ENCODE data around the gene NUDC.

The NUDC gene

GRCh38 chr1:26951216-26951615 is 29.7 kb downstream of the NUDC start:
- DNase-seq (ENCODE audit: low read depth in 2 of 2) = no peak

DNA sequence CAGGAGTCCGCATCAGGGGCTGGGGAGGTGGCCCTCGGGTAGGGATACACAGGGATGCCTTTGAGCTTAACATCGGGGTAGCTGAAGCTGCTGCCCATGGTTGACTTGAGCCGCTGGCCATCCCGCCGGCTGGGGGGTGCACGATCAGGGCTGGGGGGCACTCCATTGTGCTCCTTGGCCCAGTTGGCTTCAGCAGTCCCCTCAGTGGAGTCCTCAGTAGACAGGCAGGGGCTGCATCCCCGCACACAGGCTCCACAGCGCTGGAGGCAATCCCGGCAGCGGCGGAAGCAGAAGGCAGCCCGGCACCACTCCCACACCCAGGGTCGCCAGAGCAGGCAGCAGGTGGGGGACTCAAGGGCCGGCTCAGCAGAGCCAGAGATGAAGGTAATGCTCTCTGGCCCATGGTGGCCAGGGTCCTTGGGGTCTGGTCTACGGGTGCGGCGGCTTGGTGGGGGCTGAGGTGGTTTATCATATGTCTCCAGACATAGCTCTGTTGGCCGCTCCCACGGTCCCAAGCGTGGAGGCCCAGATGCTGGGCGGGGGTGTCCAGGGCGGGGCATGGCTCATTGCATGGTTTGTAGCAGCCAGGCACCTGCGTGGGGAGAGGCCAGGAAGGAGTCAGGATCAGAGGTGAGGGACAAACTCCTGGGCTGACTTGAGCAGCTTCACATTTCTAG is 30.4 kb downstream of the NUDC start:
- DNase-seq (ENCODE audit: low read depth in 2 of 2) = no peak

DNA sequence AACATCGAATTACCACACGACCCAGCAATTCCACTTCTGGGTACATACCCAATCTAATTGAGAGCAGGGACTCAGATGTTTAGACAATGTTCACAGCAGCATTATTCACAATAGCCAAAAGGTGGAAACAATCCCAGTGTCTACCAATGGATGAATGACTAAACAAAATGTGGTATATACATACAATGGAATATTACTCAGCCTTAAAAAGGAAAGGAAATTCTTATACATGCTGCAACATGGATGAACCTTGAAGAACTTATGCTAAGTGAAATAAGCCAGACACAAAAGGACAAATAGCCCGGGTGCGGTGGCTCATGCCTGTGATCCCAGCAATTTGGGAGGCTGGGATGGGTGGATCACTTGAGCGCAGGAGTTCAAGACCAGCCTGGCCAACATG is 31.8 kb downstream of the NUDC start:
- DNase-seq (ENCODE audit: low read depth in 2 of 2) = no peak

GRCh38 chr1:26956321-26956720 is 34.8 kb downstream of the NUDC start:
- no peak for DNase-seq (ENCODE audit: low read depth in 2 of 2)

DNA sequence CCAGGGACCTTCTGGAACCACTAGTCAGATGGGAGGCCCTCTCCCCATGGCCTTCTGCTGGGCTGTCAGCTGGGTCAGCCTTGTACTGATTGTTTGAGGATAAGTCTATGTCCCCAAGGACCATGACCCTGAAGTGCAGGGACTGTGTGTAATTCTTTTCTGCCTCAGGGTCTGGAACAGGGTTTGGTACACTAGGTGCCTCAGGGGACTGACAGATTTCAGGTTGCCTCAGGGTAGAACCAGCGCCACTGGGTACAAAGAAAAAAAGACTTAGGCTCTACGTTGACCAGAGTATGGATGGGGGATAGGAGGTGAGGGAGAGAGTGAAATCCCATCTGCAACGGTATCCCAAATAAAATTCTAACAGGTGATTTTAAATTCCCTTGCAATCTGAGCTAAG is 35.8 kb downstream of the NUDC start:
- no peak for DNase-seq (ENCODE audit: low read depth in 2 of 2)

- no peak for DNase-seq (ENCODE audit: low read depth in 2 of 2)
These were observed 37.7 kb downstream of the NUDC start for GRCh38 chr1:26959270-26959669.

DNA sequence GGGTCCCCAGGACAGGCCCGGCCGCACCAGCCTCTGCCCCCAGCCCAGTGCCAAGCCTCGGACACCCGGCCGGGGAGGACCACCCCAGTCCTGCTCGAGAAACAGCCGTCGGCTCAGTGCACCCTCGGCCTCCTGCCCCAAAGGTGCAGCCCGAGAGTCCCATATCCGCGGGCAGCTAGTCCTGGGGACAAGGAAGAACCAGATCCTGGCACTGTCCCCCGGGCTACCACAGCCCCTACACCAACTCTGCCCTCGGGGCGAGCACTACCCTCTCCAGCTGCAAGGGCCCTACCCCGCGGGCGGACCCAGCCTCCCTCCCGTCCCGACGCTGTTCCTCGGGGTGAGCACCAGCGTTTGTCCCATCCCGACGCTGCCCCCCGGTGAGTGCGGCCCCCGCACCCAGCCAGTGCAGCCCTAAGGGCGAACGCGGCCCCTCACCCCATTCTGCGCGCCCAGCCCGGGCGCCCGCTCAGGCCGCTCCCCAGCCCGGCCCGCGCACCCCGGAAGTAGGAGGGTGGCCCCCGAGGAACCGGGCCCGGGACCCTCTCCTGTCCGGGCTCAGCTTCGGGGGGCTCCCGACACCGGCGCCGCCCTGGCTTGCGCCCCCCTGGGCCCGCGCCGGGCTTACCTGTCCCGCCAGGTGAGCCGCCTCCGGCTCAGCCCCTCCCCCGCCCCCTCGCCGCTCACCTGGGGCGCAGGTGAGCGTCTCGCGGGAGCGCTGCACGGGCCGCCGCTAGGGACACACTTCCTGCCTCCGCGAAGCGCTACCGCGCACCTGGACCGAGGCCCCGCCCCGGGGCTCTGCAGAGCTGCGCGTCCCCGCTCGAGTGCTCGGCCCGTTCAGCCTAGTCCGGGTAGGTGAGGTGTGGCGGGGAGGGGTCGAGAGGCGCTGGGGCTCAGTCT is 38.4 kb downstream of the NUDC start, which contains the start of gene KDF1:
Gene KDF1, minus strand, starts transcription at position 747 of the 903 bp plus-strand sequence. CDS start 8,088 bp downstream, outside the sequence.
- DNase-seq (ENCODE audit: low read depth in 2 of 2) = no peak

DNA sequence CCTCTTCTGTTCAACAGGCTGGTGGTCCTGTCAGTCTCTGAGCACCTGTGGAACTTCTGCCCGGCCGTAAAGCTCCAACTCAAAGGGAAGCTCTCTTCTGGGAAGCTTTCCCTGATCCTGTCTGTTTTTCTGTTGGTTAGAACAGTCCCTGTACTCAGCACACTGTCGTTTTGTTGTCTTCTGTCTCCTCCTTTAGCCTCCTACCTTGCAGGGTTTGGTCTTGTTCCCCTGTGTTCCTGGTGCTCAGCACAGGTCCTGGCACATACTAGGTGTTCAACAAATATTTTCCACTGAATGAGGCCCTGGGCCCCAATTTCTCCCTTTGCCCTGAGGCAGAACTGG is 39.1 kb downstream of the NUDC start:
- DNase-seq (ENCODE audit: low read depth in 2 of 2) = no peak

GRCh38 chr1:26961826-26962225 is 40.3 kb downstream of the NUDC start:
- no peak for DNase-seq (ENCODE audit: low read depth in 2 of 2)

- no peak for DNase-seq (ENCODE audit: low read depth in 2 of 2)
These were observed 43.7 kb downstream of the NUDC start for GRCh38 chr1:26965213-26965612.

GRCh38 chr1:26965628-26966027 is 44.1 kb downstream of the NUDC start:
- no peak for DNase-seq (ENCODE audit: low read depth in 2 of 2)

DNA sequence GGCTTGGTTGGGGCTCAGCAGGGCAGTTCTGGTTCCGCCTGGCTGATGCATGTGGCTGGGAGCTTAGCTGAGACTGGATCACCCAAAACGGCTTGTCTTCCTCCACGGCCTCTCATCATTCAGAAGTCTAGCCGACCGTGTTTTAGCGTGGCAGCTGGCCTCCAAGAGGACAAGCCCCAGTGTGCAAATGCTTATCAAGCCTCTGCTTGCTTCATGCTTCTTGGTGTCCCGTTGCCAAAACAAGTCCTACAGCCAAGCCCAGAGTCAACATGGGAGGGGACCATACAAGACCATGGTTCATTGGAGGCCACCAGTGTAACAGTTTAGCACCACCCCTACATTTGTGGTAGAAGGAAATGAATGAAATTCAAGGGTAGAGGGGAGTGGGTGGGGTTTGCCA is 49.3 kb downstream of the NUDC start:
- no peak for DNase-seq (ENCODE audit: low read depth in 2 of 2)

- no peak for DNase-seq (ENCODE audit: low read depth in 2 of 2)
These were observed 50.0 kb downstream of the NUDC start for GRCh38 chr1:26971590-26971989.

GRCh38 chr1:26972390-26972789 is 50.8 kb downstream of the NUDC start:
- no peak for DNase-seq (ENCODE audit: low read depth in 2 of 2)

GRCh38 chr1:26972821-26973220 is 51.3 kb downstream of the NUDC start:
- DNase-seq (ENCODE audit: low read depth in 2 of 2) = no peak

DNA sequence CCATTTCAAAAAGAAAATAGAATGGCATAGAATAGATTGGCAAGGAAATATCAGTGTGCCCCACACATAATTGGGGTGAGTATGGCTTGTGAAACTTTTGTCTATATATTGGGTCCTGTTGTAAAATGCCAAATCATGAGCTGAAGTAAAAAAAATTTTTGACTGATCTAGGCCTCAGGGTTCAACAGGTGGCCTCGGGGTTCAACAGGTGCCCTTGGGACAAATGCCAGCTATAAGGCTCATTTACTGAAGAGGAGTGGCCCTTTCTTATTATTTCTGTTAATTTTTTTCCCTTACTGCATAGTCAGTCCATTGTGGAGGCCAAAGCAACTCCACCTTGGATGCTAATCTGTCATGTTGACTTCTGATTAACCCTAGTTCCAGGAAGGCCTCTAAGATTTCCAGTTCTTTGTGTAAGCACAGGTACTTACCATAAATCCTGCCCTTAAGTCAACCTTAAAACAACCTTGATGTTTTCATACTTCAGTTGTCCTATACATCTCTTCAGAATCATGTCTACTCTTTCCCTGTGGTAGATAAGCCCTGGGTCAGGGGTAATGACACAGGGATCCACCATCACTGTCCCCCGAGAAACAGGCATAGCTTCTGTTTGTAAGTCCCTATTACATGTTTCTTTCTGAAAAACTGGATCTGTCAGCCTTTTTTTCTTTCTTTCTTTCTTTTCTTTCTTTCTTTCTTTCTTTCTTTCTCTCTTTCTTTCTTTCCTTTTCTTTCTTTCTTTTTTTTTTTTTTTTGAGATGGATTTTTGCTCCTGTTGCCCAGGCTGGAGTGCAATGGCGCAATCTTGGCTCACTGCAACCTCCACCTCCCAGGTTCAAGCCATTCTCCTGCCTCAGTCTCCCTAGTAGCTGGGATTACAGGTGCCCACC is 55.3 kb downstream of the NUDC start:
- no peak for DNase-seq (ENCODE audit: low read depth in 2 of 2)

DNA sequence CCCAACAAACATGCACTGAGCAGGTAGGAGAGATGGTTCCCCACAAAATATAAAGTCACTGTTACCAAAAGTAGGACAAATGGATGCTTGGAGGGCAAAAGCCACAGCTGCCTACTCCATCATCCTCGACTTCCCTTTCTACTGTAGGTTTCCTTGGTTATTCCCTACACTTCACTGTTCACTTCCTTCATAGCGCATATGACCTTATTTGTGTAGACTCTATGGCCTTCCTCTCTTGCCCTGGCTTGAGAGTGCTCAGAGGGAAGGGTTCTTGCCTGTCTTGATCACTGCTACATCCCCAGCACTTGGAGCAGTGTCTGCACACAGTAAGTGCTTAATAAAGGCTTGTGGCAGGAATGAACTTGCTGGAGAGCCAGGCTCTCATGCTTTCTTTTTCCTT is 57.4 kb downstream of the NUDC start:
- no peak for DNase-seq (ENCODE audit: low read depth in 2 of 2)

DNA sequence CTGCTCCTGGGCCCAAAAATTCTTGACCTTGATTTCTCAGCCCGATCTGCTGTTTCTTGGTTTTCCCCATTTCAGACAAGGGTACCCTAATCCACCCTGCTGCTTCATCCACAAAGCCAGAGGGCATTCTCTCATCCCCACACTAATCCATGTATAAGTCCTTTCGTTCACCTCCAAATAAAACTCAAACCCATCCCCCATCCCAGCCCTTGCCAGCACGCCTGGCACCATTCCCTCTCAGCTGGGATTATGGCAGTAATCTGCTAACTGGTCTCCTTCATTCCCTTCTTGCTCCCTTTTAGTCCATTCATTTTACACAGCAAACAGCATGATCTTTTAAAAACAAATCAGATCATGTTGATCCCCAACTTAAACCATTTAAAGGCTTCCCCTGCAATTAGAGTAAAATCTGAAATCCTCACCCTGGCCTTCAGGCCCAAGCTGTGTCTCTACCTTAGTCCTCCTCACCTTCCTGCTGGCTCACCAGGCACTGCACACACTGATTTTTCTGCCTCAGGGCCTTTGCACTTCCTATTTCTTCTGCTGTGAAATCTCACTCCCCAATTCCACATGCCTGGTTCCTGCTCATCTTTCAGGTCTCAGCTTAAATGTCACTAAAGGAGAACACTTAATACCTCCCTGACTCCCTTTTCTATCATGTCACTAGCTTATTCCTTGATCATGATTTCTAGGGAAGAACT is 59.8 kb downstream of the NUDC start:
- no peak for DNase-seq (ENCODE audit: low read depth in 2 of 2)

GRCh38 chr1:26983863-26984262 is 62.3 kb downstream of the NUDC start:
- no peak for DNase-seq (ENCODE audit: low read depth in 2 of 2)

DNA sequence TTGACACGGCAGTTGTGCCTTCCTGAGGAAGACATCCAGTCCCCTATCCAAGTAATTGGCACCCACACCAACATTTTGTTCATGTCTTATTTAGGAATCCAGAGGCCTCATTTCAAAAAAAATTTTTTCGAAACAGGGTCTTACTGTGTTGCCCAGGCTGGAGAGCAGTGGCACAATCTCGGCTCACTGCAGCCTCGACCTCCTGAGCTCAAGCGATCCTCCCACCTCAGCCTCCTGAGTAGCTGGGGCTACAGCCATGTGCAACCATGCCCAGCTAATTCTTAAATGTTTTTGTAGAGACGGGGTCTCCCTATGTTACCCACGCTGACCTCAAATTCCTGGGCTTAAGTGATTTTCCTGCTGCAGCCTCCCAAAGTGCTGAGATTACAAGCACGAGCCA is 62.7 kb downstream of the NUDC start:
- no peak for DNase-seq (ENCODE audit: low read depth in 2 of 2)

- DNase-seq (ENCODE audit: low read depth in 2 of 2) = no peak
These were observed 65.1 kb downstream of the NUDC start for GRCh38 chr1:26986658-26987057.

Data from stimulated activated CD4-positive, alpha-beta T cell treated with anti-CD3 and anti-CD28 coated beads, Interleukin-12 subunit alpha, Interleukin-12 subunit beta, amount 100 ng/mL, for 24 hours (primary cell).